Fibroblast of pulmonary artery (primary cell): ENCODE data around the gene SLC25A29.

Source experiments
- DNase-seq: peaks from one replicate; pipeline ENCODE4 v3.0.0-alpha.2; 2010; ENCODE audit warnings: low read depth
- H3K4me3 ChIP-seq: replicated peaks from 2 replicates; pipeline ENCODE4 v1.5.1; 2011; ENCODE audit warnings: low read depth, mild to moderate bottlenecking, control low read depth, low read length, moderate library complexity
- CTCF ChIP-seq: IDR thresholded peaks from 2 replicates; pipeline ENCODE4 v1.5.1; 2011; ENCODE audit warnings: mild to moderate bottlenecking, control low read depth, low read length, inconsistent platforms; ENCODE audit errors: missing control alignments

Gene SLC25A29

GRCh38 chr14:100294963-100295330 lies 11.3 kb downstream of the SLC25A29 start:
- no peak for TF ChIP-seq CTCF
- H3K4me3 ChIP-seq = no peak overlapping the region
- DNase-seq = no peak

GRCh38 chr14:100294213-100294962 lies 11.9 kb downstream of the SLC25A29 start:
- TF ChIP-seq CTCF = no peak
- no peak overlapping the region for H3K4me3 ChIP-seq
- no peak for DNase-seq

- H3K4me3 ChIP-seq = no peak overlapping the region
- no peak for TF ChIP-seq CTCF
- DNase-seq = no peak
Measured at GRCh38 chr14:100293497-100294212, 12.6 kb downstream of the SLC25A29 start.

- no peak overlapping the region for H3K4me3 ChIP-seq
- DNase-seq = no peak
- TF ChIP-seq CTCF = no peak
Measured at GRCh38 chr14:100292776-100293461, 13.3 kb downstream of the SLC25A29 start.

- no peak for DNase-seq
- TF ChIP-seq CTCF = no peak
- no peak overlapping the region for H3K4me3 ChIP-seq
Measured at GRCh38 chr14:100292301-100292775, 13.9 kb downstream of the SLC25A29 start.

GRCh38 chr14:100291305-100292075 lies 14.8 kb downstream of the SLC25A29 start:
- no peak overlapping the region for H3K4me3 ChIP-seq
- DNase-seq = no peak
- TF ChIP-seq CTCF = no peak
